Muscle layer of duodenum (tissue), 2 donors: ENCODE data around the gene SNX5.

Experiments used
- H3K27ac ChIP-seq: one replicate; pipeline ENCODE4 v1.7.0; 2013; ENCODE audit warnings: mild to moderate bottlenecking, low read length
- H3K27me3 ChIP-seq: one replicate; pipeline ENCODE4 v1.7.0; 2013; ENCODE audit warnings: low read depth, mild to moderate bottlenecking, control low read depth, low read length
- H3K36me3 ChIP-seq, 2 donors: one replicate each; pipeline ENCODE4 v1.7.0; 2013; ENCODE audit warnings: low read length in 2 of 2, control low read depth in 1 of 2, mild to moderate bottlenecking in 1 of 2; ENCODE audit not compliant: insufficient read depth in 2 of 2, control insufficient read depth in 1 of 2
- H3K4me1 ChIP-seq, 2 donors: one replicate each; pipeline ENCODE4 v1.7.0; 2013; ENCODE audit warnings: low read length in 2 of 2, mild to moderate bottlenecking in 2 of 2, control low read depth in 1 of 2, moderate library complexity in 1 of 2; ENCODE audit not compliant: insufficient read depth in 2 of 2, control insufficient read depth in 1 of 2
- H3K4me3 ChIP-seq, 2 donors: one replicate each; pipeline ENCODE4 v1.7.0; 2013; ENCODE audit warnings: low read length in 2 of 2, low read depth in 1 of 2, mild to moderate bottlenecking in 1 of 2
- H3K9me3 ChIP-seq, 2 donors: one replicate each; pipeline ENCODE4 v1.7.0; 2013; ENCODE audit warnings: low read length in 2 of 2, control low read depth in 1 of 2, mild to moderate bottlenecking in 1 of 2; ENCODE audit not compliant: control insufficient read depth in 1 of 2
- donor health status: healthy.

The SNX5 gene

GRCh38 chr20:18005170-18005989, 36.8 kb upstream of the SNX5 start:
- H3K9me3 ChIP-seq = no peaks in the 10 kb centered on the region
- no peak overlapping the region for H3K27ac ChIP-seq
- H3K4me1 ChIP-seq = peaks cover 0 to 23% of the 10 kb centered on the region in 2 donors
- no peaks in the 10 kb centered on the region for H3K27me3 ChIP-seq
- no peaks in the 10 kb centered on the region for H3K36me3 ChIP-seq
- H3K4me3 ChIP-seq = no peak overlapping the region

DNA sequence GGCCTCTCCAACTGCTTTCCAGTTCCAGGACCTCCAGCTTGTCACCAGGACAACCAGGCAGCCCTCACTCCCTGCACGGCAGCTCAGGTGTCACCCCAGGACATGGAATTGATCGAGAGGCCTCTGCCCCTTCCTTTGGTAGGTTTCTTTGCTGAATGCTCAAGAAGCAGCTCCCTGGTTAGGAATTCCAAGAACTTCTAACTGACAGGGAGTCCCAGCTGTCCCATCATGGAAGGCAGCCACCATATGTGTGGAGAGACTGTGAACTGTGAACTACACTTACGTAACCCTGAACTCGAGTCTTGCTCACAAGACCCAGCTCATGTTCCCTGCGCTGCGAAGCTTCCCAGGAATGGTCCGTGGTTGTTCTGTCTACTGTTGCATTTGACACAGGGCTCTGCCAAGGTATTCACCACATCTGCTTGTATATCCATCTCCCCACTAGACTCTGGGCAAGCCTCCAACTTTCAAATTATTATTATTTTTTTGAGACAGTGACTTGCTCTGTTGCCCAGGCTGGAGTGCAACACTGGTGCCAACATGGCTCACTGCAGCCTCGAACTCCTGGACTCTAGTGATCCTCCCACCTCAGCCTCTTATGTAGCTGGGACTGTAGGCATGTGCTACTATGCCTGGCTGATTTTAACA, 35.9 kb upstream of the SNX5 start:
- H3K4me1 ChIP-seq = peaks cover 0 to 23% of the 10 kb centered on the region in 2 donors
- no peak overlapping the region for H3K27ac ChIP-seq
- no peaks in the 10 kb centered on the region for H3K36me3 ChIP-seq

GRCh38 chr20:18003897-18004296, 35.3 kb upstream of the SNX5 start:
- H3K27ac ChIP-seq = no peak overlapping the region
- H3K4me3 ChIP-seq = no peak overlapping the region
- H3K36me3 ChIP-seq = no peaks in the 10 kb centered on the region
- H3K27me3 ChIP-seq = no peaks in the 10 kb centered on the region
- no peaks in the 10 kb centered on the region for H3K9me3 ChIP-seq
- peaks cover 0 to 23% of the 10 kb centered on the region in 2 donors for H3K4me1 ChIP-seq

More for the DNA sequence above, 35.9 kb upstream of the SNX5 start:
- Histone ChIP-seq H3K9me3 (no peaks in the 10 kb centered on the region), H3K4me3 (no peak overlapping the region), H3K27me3 (no peaks in the 10 kb centered on the region)

DNA sequence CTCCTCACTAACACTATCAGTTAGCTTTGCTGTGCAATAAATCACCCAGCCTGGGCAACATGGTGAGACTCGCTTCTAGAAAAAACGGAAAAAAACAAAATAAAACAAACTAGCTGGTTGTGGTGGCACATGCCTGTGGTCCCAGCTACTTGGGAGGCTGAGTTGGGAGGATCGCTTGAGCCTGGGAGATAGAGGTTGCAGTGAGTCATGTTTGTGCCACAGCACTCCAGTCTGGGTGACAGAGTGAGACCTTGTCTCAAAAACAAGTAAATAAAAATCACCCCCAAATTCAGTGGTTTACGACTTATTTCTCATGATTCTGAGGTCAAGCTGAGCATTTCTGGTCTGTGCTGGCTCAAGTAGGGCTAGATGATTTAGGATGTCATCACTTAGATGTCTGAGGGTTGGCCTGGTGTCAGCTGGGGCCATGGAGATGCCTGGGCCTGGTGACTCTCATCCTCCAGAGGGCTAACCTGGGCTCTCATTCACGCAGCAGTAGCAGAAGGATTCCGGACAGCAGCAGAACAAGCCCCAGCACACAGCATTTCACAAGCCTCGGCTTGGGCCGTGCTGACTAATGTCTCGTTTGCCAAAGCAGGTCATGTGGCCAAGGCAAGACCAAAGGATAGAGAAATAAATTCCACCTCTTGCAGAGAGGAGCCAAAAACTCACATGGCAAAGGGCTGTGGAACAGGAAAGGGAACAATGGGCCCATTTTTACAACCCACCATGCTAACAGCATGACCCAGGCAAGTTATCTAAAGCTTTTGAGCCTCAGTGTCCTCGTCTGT, 32.7 kb upstream of the SNX5 start:
- H3K9me3 ChIP-seq = no peaks in the 10 kb centered on the region
- H3K36me3 ChIP-seq = no peaks in the 10 kb centered on the region
- no peaks in the 10 kb centered on the region for H3K27me3 ChIP-seq
- H3K4me3 ChIP-seq = no peak overlapping the region
- H3K4me1 ChIP-seq = peaks cover 0 to 10% of the 10 kb centered on the region in 2 donors
- H3K27ac ChIP-seq = no peak overlapping the region

GRCh38 chr20:17999566-17999965, 31.0 kb upstream of the SNX5 start:
- H3K4me1 ChIP-seq = peaks cover 0 to 8% of the 10 kb centered on the region in 2 donors
- H3K36me3 ChIP-seq = no peaks in the 10 kb centered on the region
- no peaks in the 10 kb centered on the region for H3K9me3 ChIP-seq
- H3K4me3 ChIP-seq = no peak overlapping the region
- no peak overlapping the region for H3K27ac ChIP-seq
- H3K27me3 ChIP-seq = no peaks in the 10 kb centered on the region

DNA sequence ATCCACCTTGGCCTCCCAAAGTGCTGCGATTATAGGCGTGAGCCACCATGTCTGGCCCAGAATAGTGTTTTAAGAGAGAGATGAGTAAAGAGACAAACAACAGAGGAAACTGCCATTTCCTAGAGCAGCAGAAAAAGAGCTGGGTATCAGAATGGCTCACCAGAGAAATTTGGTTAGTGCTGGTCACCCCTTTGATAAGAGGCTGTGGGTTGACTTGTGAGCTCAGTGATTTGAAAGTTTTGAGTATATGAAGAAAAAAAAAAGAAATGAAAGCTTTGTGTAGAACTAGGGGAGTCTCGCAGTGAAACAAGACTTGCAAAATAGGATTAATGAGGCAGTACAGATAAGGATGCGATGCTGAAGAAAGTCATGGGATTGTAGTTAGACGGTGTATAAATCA, 29.9 kb upstream of the SNX5 start:
- Histone ChIP-seq H3K27me3 (no peaks in the 10 kb centered on the region), H3K36me3 (no peaks in the 10 kb centered on the region), H3K9me3 (no peaks in the 10 kb centered on the region), H3K4me1 (peaks cover 0 to 4% of the 10 kb centered on the region in 2 donors), H3K27ac (no peak overlapping the region), H3K4me3 (no peak overlapping the region)

DNA sequence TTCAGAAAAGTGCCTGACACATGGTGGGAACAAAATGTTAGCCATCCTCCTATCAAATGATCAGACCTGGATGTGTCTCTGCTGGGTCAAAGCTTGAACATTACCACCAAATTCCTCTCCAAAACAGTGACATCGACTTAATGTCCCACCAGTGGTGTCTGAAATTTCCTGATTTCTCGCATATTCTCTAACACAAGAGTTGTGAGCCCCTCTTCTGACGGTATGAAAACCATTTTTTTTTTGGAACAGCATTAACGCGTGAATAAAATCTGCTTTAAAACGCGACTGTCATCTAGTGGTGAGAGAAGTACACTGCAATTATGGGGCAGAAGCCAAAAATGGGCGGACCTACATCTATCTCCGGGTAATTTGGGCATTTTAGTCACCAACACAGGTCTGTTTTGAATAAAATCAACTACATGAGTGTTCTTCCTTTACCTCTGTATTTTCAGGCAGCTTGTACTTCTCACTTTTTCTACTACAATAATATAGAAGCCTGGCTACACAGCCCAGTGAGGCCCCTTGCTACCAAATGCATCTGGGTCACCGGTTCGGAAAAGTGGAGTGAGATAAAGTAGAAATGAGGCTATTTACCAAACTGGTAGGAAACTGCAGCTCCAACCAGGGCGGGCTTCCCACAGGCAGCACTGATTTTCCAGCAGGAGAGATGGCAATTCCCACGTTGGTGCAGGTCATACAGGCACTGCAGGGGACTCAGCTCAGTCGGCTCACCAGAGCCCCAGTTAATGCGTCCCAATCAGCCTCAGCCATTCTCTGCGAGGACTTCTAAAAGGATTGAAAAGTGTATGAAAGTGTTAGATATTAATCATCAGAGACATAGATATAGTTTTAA, 27.6 kb upstream of the SNX5 start:
- Histone ChIP-seq H3K27me3 (no peaks in the 10 kb centered on the region), H3K4me1 (peaks cover 0 to 4% of the 10 kb centered on the region in 2 donors), H3K36me3 (no peaks in the 10 kb centered on the region), H3K4me3 (no peak overlapping the region), H3K27ac (no peak overlapping the region), H3K9me3 (no peaks in the 10 kb centered on the region)

GRCh38 chr20:17993546-17993945, 25.0 kb upstream of the SNX5 start:
- Histone ChIP-seq H3K27me3 (no peaks in the 10 kb centered on the region), H3K4me3 (no peak overlapping the region), H3K9me3 (no peaks in the 10 kb centered on the region), H3K27ac (no peak overlapping the region), H3K36me3 (peaks cover 6 to 13% of the 10 kb centered on the region in 2 donors), H3K4me1 (peaks cover 0 to 4% of the 10 kb centered on the region in 2 donors)

DNA sequence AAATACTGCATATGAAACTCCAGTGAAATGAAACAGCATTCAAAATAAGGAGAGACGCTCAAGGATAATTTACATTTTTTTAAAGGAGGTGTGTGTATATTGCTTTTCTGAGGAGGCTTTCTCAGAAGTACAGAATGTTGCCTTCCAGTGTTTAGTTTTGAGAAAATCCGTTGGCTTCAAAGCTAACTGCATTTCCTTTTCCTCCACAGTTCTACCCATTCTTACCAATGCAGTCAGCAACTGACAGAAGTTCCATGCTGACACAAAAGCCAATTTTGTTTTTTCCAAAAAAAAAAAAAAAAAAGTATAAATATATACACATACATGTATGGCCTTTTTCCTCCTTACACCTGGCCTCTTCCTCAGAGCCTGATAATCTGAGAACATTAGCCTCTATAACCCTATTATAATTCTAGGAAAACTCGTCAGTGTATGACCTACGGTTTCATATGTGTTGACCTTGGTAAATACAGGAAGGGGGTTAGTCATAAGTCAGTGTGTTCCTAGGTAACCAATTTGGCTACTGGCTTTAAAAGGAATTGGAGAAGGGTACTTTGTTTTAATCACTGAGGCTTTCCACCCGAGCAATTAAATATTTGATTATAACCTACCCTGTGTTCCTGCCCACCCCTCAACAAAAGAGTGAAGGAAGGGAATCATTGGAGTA, 24.4 kb upstream of the SNX5 start:
- peaks cover 6 to 13% of the 10 kb centered on the region in 2 donors for H3K36me3 ChIP-seq
- H3K27ac ChIP-seq = no peak overlapping the region
- H3K27me3 ChIP-seq = no peaks in the 10 kb centered on the region
- no peak overlapping the region for H3K4me3 ChIP-seq
- no peaks in the 10 kb centered on the region for H3K9me3 ChIP-seq
- H3K4me1 ChIP-seq = peaks cover 0 to 4% of the 10 kb centered on the region in 2 donors

DNA sequence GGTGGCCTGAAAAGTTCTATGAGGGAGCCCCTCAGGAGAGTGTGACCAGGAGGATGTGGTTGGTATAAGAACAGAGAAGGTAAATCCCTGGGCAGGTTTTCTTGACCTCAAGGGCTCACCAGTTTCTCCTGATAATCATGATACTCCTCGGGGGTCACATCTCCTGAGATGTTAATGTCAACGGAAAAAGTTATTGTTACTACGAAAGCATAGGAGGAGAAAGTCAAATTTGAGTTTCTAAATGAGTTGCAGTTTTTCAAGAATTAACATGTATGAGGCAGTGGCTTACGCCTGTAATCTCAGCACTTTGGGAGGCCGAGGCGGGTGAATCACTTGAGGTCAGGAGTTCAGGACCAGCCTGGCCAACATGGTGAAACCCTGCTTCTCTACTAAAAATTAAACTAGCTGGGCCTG, 23.6 kb upstream of the SNX5 start:
- peaks cover 0 to 4% of the 10 kb centered on the region in 2 donors for H3K4me1 ChIP-seq
- H3K36me3 ChIP-seq = peaks cover 6 to 13% of the 10 kb centered on the region in 2 donors
- no peaks in the 10 kb centered on the region for H3K9me3 ChIP-seq
- H3K27me3 ChIP-seq = no peaks in the 10 kb centered on the region
- H3K4me3 ChIP-seq = no peak overlapping the region
- H3K27ac ChIP-seq = no peak overlapping the region
